ENCODE results near the gene OMP.

Gene OMP

DNA sequence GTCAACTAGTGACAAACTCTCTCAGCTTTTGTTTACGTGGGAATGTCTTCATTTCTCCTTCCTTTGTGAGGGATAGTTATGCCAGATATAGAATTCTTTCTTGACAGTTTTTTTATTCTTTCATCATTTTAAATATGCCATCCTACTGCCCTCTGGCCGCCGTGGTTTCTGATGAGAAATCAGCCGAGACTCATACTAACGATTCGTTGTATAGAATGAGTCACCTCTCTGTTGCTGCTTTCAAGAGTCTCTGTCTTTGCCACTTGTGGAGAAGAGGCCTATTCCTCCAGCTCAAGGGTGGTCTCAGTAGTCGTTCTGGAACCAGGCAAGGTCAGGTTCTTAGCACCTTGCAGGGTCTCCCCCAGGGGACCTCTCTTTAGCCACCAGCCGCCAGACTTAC, 33.4 kb downstream of the OMP start:
- DNase-seq (ENCODE audit: low read depth): no peak
- no peak overlapping the region for H3K4me3 ChIP-seq (ENCODE audit: low read length)
- TF ChIP-seq, protein P1, sequence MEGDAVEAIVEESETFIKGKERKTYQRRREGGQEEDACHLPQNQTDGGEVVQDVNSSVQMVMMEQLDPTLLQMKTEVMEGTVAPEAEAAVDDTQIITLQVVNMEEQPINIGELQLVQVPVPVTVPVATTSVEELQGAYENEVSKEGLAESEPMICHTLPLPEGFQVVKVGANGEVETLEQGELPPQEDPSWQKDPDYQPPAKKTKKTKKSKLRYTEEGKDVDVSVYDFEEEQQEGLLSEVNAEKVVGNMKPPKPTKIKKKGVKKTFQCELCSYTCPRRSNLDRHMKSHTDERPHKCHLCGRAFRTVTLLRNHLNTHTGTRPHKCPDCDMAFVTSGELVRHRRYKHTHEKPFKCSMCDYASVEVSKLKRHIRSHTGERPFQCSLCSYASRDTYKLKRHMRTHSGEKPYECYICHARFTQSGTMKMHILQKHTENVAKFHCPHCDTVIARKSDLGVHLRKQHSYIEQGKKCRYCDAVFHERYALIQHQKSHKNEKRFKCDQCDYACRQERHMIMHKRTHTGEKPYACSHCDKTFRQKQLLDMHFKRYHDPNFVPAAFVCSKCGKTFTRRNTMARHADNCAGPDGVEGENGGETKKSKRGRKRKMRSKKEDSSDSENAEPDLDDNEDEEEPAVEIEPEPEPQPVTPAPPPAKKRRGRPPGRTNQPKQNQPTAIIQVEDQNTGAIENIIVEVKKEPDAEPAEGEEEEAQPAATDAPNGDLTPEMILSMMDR (conservative IDR thresholded peaks at IDR 0.05; ENCODE audit: low read depth, low read length): no peak

DNA sequence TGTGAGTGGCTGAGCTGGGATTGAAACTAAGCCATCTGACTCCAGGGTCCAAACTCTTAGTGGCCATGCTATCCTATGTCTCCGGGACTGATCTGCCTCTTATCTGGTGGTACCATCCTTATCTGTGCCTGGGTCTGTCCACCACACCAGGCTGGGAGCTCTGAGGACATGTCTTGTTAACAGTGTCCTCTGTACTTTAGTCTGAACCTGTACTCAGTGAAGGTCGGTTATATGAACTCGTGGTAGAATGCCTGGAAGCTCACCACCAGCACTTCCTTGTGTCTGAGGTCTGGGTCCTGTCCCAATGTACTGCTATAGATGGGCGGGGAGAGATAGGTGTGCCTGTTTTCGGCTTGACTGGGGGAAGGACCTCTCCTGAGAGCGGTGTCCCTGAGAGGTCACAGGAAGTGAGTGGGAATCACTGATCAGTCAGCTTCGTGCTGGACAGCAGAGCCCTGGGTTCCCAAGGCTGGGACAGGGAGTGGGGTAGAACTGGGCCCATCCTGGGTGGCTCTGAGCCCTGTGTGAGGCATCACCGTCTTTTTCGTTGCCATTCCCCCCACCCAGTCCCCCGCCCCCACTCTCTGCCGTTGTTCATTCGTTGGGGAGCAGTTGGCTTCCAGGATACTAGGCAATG, 34.3 kb downstream of the OMP start:
- TF ChIP-seq, protein P1 (conservative IDR thresholded peaks at IDR 0.05; ENCODE audit: low read depth, low read length): no peak
- no peak for DNase-seq (ENCODE audit: low read depth)

DNA sequence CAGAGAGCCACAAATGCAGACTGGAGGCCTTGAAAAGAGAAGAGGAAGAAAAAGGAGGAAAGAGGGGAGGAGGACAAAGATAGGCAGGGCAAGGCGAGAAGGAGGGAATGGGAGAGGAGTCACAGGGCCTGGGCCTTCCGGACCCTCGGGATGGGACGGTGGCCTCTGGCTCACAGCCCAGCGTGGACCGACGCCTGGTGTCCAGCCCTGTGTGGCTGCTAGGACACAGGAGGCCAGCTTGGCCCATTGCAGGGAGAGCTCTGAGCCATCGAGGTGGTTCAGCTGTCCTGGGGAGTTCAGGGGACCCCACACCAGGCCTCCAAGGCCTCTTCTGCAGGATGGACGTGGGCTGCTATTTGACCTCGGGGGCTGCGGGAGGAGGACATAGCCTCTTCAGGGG, 34.8 kb downstream of the OMP start:
- TF ChIP-seq, protein P1 (conservative IDR thresholded peaks at IDR 0.05; ENCODE audit: low read depth, low read length): no peak
- DNase-seq (ENCODE audit: low read depth): no peak
- no peak overlapping the region for H3K4me3 ChIP-seq (ENCODE audit: low read length)

More for the DNA sequence above, 34.3 kb downstream of the OMP start:
- no peak overlapping the region for H3K4me3 ChIP-seq (ENCODE audit: low read length)

DNA sequence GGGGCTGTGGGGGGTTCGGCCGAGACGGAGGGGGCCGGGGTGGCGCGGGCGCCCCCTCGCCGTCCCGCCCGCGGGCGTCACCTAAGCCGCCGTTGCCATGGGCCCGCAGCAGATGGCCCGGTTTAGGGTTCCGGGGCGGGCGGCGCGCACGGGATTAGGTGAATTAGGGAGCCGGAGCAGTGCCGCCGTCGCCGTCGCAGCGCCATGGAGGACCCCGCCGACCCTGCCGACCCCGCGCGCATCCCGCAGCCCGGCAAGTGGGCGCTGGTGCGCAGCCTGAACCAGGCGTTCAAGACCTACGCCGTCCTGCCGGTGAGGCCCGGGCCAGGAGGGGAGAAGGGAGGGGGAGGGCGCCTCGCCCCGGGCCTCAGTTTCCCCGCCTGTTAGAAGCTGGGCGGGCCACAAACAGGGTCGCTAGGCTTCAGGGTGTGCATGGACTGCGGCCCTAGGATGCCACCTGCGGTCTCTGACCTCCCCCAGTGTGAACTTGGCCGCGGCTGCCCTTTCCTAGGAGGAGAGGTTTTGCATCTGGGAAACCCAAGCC, 35.5 kb downstream of the OMP start:
- TF ChIP-seq, protein P1 (conservative IDR thresholded peaks at IDR 0.05; ENCODE audit: low read depth, low read length): no peak
- no peak overlapping the region for H3K4me3 ChIP-seq (ENCODE audit: low read length)
- no peak for DNase-seq (ENCODE audit: low read depth)

DNA sequence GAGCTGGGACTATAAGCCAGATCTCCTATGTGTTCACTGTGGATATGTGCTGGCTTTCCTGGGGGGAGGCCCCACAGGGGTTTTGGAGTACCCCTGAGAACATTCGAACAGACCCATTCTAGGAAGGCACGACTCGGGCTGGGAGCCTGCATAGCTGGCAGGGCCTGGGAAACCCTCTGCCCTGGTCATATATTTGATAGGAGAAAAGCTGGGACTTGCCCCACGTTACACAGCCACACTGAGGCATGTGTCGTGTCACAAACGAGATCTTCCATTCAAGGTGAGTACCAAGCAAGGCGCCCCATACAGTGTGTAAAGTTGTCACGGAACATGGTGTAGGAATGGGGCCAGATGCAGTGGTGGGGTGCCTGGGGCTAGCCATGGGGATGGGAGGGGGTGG, 36.6 kb downstream of the OMP start:
- no peak overlapping the region for H3K4me3 ChIP-seq (ENCODE audit: low read length)
- TF ChIP-seq, protein P1 (conservative IDR thresholded peaks at IDR 0.05; ENCODE audit: low read depth, low read length): no peak
- DNase-seq (ENCODE audit: low read depth): no peak

DNA sequence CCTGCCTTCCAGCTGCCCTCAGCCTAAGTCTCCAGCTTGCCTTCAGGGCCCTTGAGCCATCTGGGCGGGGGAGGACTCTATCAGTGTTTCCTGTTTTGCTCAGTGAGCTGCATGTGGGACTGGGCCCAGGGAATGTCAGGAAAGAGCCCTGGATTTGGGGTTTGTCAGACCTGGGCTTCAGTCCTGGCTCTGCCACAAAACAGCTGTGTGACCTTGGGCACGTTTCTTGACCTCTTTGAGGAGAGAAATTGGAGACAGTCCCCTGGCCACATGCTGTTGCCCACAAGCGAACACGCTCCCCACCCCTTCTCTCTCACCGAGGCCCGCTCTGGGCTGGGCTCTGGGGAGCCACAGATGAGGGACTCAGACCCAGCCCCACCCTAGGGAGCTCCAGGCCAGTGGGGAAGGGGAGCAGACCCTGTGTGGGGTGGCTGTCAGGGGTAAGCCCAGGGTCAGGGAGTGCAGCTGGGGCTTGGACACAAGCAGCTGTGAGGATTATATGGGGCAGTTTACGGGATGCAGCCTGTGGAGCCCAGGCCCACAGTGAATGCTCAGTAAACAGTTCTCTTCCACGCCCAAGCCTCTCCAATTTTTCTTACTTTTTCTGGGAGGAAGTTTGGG, 37.7 kb downstream of the OMP start:
- TF ChIP-seq, protein P1 (conservative IDR thresholded peaks at IDR 0.05; ENCODE audit: low read depth, low read length): no peak
- no peak overlapping the region for H3K4me3 ChIP-seq (ENCODE audit: low read length)
- DNase-seq (ENCODE audit: low read depth): no peak

DNA sequence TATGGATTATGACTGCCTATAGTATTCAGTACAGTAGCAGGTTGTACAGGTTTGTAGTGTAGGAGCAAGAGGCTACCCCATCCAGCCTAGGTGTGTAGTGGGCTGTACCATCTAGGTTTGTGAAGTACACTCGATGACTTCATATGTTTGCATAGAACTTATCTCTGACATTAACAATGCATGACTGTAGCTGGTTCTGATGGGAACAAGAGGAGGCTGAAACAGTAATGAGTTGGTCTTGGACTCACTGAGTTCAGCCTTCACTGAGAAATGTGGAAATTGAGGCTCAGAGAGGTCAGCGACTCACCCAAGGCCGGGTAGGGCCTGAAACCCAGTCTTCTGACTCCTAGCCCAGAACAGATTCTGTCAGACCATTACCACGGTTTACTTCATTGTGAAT, 38.4 kb downstream of the OMP start:
- TF ChIP-seq, protein P1 (conservative IDR thresholded peaks at IDR 0.05; ENCODE audit: low read depth, low read length): no peak
- DNase-seq (ENCODE audit: low read depth): no peak

More for the DNA sequence above, 38.4 kb downstream of the OMP start:
- no peak overlapping the region for H3K4me3 ChIP-seq (ENCODE audit: low read length)
